ENCODE measurements around the gene APEX2.
A peak's percentile ranks its signal among the peaks of the same experiment; 100 is the strongest.
"Not testable (repeated sequence)": the region's sequence is repeated elsewhere in the genome, so short reads cannot be mapped to it uniquely, and the experiment has no call there.

Gene APEX2

GRCh38 chrX:54999717-55000598 lies at the start of gene APEX2:
Gene APEX2 (plus strand): TSS chrX:55000363. CDS start chrX:55000423, 60 bp downstream.
- peak; percentile 90 for DNase-seq (ENCODE audit: low read depth)

GRCh38 chrX:54950730-54951375 lies 49.3 kb upstream of the APEX2 start:
- DNase-seq (ENCODE audit: low read depth), result no peak

- DNase-seq (ENCODE audit: low read depth), result no peak
These were observed 38.4 kb upstream of the APEX2 start for GRCh38 chrX:54961750-54962149.

- no peak for DNase-seq (ENCODE audit: low read depth)
These were observed 35.2 kb upstream of the APEX2 start for GRCh38 chrX:54964766-54965497.

GRCh38 chrX:54977387-54977786 lies 22.8 kb upstream of the APEX2 start:
- no peak for DNase-seq (ENCODE audit: low read depth)

- peak; percentile 48 for DNase-seq (ENCODE audit: low read depth)
These were observed 21.7 kb upstream of the APEX2 start for GRCh38 chrX:54978448-54978847.

GRCh38 chrX:54979432-54979831 lies 20.7 kb upstream of the APEX2 start:
- DNase-seq (ENCODE audit: low read depth), result no peak

GRCh38 chrX:54980334-54980733 lies 19.8 kb upstream of the APEX2 start:
- no peak for DNase-seq (ENCODE audit: low read depth)

- DNase-seq (ENCODE audit: low read depth), result not testable (repeated sequence)
These were observed 16.9 kb upstream of the APEX2 start for GRCh38 chrX:54983306-54983705.

- no peak for DNase-seq (ENCODE audit: low read depth)
These were observed 8.5 kb upstream of the APEX2 start for GRCh38 chrX:54991706-54992105.

GRCh38 chrX:54992911-54993622 lies 7.1 kb upstream of the APEX2 start:
- DNase-seq (ENCODE audit: low read depth), result no peak

- DNase-seq (ENCODE audit: low read depth), result no peak
These were observed 6.1 kb upstream of the APEX2 start, which contains the start of gene PFKFB1 for GRCh38 chrX:54994099-54994498. Gene PFKFB1 (minus strand): TSS chrX:54994188. CDS start chrX:54994007, 181 bp downstream.

- DNase-seq (ENCODE audit: low read depth), result no peak
These were observed 5.4 kb upstream of the APEX2 start for GRCh38 chrX:54994668-54995351.

GRCh38 chrX:54995621-54996020 lies 4.5 kb upstream of the APEX2 start:
- DNase-seq (ENCODE audit: low read depth), result no peak

- peak; percentile 1 for DNase-seq (ENCODE audit: low read depth)
These were observed 4.1 kb downstream of the APEX2 start for GRCh38 chrX:55004231-55004630.

- DNase-seq (ENCODE audit: low read depth), result no peak
These were observed 5.1 kb downstream of the APEX2 start for GRCh38 chrX:55005256-55005655.

GRCh38 chrX:55006827-55007621 lies 6.9 kb downstream of the APEX2 start:
- DNase-seq (ENCODE audit: low read depth), result no peak

GRCh38 chrX:55007656-55008055 lies 7.5 kb downstream of the APEX2 start:
- peak; percentile 61 for DNase-seq (ENCODE audit: low read depth)

GRCh38 chrX:55008571-55009358 lies 8.6 kb downstream of the APEX2 start:
- DNase-seq (ENCODE audit: low read depth), result peak; percentile 52

- DNase-seq (ENCODE audit: low read depth), result peak; percentile 29
These were observed 11.1 kb downstream of the APEX2 start for GRCh38 chrX:55011294-55011693.
